Stimulated activated naive CD8-positive, alpha-beta T cell treated with anti-CD3 and anti-CD28 coated beads, Interleukin-15, Interleukin-2, amounts not matched to agents 100 ng/mL and 50 ng/mL, for 24 hours (primary cell): ENCODE data around the gene MAST1.
A peak's percentile ranks its signal among the peaks of the same experiment; 100 is the strongest.

Experiments used
- H3K27ac Mint-ChIP-seq: one replicate; pipeline ENCODE4 v1.8.0; 2021; ENCODE audit warnings: mild to moderate bottlenecking, mixed read lengths
- H3K27me3 Mint-ChIP-seq: one replicate; pipeline ENCODE4 v1.8.0; 2021; ENCODE audit warnings: mixed read lengths
- H3K36me3 Mint-ChIP-seq: one replicate; pipeline ENCODE4 v1.8.0; 2021; ENCODE audit warnings: low read depth, mixed read lengths
- H3K4me1 Mint-ChIP-seq: one replicate; pipeline ENCODE4 v1.8.0; 2021; ENCODE audit warnings: low read depth, mixed read lengths
- H3K4me3 Mint-ChIP-seq: one replicate; pipeline ENCODE4 v1.8.0; 2021; ENCODE audit warnings: mild to moderate bottlenecking, mixed read lengths
- H3K9me3 Mint-ChIP-seq: one replicate; pipeline ENCODE4 v1.8.0; 2021; ENCODE audit warnings: mixed read lengths

The MAST1 gene

DNA sequence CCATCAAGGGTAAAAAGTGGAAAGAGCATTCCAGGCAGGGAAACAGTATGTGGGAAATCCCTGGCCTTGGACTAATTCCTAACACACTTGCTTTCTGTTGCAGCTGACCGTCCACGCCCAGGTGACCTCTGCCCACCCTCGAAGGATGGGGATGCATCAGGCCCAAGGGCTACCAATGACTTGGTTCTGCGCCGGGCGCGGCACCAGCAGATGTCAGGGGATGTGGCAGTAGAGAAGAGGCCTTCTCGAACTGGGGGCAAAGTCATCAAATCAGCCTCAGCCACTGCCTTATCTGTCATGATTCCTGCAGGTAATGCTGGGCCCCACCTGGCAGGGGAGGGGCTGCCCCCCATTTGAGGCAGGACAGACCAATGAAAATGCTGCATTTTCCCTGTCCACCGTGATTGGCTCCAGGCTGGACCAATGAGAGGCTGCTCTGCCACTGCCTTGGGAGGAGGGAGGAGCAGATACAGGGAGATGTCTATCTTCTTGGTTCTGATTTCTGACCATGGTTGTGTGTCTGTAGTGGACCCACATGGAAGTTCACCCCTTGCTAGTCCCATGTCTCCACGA, 30.3 kb downstream of the MAST1 start:
- peaks cover 11% of the 10 kb centered on the region for H3K4me1 Mint-ChIP-seq
- H3K36me3 Mint-ChIP-seq, result peaks cover 13% of the 10 kb centered on the region
- H3K27ac Mint-ChIP-seq, result no peak overlapping the region
- no peak overlapping the region for H3K4me3 Mint-ChIP-seq
- peaks cover 3% of the 10 kb centered on the region for H3K27me3 Mint-ChIP-seq
- no peaks in the 10 kb centered on the region for H3K9me3 Mint-ChIP-seq

DNA sequence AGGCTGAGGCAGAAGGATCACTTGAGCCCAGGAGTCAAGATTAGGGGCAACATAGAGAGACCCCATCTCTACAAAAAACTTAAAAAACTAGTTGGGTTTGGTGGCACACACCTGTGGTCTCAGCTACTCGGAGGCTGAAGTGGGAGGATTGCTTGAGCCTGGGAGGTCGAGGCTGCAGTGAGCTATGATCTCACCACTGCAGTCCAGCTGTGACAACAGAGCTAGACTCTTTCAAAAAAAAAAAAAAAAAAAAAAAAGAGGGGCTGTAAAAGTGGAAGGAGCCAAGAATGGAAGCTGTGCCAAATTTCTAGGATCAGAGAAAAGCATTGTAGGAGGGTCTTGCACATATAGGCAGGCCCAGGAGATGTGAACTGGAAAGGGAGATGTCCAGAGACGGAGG, 33.4 kb downstream of the MAST1 start:
- H3K36me3 Mint-ChIP-seq, result peaks cover 17% of the 10 kb centered on the region
- no peaks in the 10 kb centered on the region for H3K9me3 Mint-ChIP-seq
- H3K27ac Mint-ChIP-seq, result no peak overlapping the region
- peaks cover 11% of the 10 kb centered on the region for H3K4me1 Mint-ChIP-seq
- H3K4me3 Mint-ChIP-seq, result no peak overlapping the region
- H3K27me3 Mint-ChIP-seq, result no peaks in the 10 kb centered on the region

DNA sequence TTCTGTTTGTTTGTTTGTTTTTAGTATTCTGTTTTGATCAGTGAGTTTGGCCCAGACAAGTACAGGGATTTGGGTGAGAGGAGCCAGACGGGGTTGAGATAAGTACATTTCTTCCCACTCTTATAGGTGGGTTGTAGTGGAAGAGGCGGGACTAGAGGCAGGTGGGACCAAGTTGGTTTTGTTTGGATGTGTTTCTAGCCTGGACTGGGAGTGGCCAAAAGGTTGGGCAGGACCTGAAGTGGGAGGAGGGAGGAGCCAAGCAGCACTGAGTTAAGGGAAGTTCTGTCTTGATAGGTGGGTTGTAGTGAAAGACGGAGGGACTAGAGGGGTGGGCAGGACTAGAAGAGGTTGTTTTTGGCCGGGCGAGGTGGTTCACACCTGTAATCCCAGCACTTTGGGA, 33.9 kb downstream of the MAST1 start:
- Mint-ChIP-seq H3K36me3 (peaks cover 17% of the 10 kb centered on the region), H3K4me3 (no peak overlapping the region), H3K27me3 (no peaks in the 10 kb centered on the region), H3K27ac (no peak overlapping the region), H3K9me3 (no peaks in the 10 kb centered on the region), H3K4me1 (peaks cover 7% of the 10 kb centered on the region)

DNA sequence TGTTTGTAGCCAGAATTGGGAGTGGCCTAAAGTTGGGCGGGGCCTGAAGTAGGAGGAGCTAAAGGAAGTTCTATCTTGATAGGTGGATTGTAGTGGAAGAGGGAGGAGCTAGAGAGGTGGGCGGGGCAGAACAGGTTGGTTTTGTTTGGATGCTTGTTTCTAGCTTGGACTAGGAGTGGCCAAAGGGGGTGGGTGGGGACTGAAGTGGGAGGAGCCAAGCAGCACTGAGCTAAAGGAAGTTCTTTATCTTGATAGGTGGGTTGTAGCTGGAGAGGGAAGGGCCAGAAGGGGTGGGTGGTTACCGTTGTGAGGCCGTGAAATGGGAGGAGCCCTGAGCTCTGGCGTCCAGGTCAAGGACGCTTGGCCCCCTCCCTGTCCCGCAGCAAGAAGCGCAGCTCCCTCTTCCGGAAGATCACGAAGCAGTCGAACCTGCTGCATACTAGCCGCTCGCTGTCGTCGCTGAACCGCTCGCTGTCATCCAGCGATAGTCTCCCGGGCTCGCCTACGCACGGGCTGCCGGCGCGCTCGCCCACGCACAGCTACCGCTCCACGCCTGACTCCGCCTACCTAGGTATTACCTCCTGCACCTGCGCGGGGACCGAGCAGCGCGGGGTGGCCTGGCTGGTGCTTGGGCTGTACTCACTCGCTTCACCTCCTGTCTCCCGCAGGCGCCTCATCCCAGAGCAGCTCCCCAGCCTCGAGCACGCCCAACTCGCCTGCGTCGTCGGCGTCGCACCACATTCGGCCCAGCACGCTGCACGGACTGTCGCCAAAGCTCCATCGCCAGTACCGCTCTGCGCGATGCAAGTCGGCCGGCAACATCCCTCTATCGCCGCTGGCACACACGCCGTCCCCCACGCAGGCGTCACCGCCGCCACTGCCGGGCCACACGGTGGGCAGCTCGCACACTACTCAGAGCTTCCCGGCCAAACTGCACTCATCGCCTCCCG, 34.9 kb downstream of the MAST1 start:
- H3K27ac Mint-ChIP-seq, result no peak overlapping the region

DNA sequence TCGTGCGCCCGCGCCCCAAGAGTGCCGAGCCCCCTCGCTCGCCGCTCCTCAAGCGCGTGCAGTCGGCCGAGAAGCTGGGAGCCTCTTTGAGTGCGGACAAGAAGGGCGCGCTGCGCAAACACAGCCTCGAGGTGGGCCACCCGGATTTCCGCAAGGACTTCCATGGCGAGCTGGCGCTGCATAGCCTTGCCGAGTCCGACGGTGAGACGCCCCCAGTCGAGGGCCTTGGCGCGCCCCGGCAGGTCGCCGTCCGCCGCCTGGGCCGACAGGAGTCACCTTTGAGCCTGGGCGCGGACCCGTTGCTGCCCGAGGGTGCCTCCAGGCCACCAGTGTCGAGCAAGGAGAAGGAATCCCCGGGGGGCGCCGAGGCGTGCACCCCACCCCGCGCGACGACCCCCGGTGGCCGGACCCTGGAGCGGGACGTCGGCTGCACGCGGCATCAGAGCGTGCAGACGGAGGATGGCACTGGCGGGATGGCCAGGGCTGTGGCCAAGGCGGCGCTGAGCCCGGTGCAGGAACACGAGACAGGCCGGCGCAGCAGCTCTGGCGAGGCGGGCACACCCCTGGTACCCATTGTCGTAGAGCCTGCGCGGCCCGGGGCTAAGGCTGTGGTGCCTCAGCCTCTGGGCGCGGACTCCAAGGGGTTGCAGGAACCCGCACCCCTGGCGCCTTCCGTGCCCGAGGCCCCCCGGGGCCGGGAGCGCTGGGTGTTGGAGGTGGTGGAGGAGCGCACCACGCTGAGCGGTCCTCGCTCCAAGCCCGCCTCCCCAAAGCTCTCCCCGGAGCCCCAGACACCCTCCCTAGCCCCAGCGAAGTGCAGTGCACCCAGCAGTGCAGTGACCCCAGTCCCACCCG, 35.8 kb downstream of the MAST1 start:
- no peaks in the 10 kb centered on the region for H3K27me3 Mint-ChIP-seq
- no peaks in the 10 kb centered on the region for H3K4me1 Mint-ChIP-seq
- H3K9me3 Mint-ChIP-seq, result no peaks in the 10 kb centered on the region
- peaks cover 26% of the 10 kb centered on the region for H3K36me3 Mint-ChIP-seq
- H3K4me3 Mint-ChIP-seq, result no peak overlapping the region
- no peak overlapping the region for H3K27ac Mint-ChIP-seq

More for the DNA sequence above, 34.9 kb downstream of the MAST1 start:
- Mint-ChIP-seq H3K4me1 (peaks cover 1% of the 10 kb centered on the region), H3K27me3 (no peaks in the 10 kb centered on the region), H3K9me3 (no peaks in the 10 kb centered on the region), H3K36me3 (peaks cover 22% of the 10 kb centered on the region), H3K4me3 (no peak overlapping the region)

DNA sequence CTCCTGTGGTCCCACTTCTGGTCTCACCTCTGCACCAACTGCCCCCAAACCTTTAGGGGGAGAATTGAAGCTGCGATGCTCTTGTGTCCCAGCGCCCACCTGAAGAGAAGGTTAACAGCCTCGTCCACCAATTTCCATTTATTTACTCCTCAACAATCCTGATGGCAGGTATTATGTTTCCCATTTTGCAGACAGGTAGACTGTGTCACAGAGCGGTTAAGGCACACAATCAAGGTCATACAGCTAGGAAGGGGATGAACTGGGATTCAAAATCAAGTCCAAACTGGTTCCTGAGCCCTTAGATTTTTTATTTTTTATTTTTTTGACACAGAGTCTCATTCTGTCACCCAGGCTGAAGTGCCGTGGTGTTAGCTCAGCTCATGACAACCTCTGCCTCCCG, 36.8 kb downstream of the MAST1 start:
- Mint-ChIP-seq H3K36me3 (peaks cover 26% of the 10 kb centered on the region), H3K27ac (no peak overlapping the region), H3K27me3 (no peaks in the 10 kb centered on the region)

DNA sequence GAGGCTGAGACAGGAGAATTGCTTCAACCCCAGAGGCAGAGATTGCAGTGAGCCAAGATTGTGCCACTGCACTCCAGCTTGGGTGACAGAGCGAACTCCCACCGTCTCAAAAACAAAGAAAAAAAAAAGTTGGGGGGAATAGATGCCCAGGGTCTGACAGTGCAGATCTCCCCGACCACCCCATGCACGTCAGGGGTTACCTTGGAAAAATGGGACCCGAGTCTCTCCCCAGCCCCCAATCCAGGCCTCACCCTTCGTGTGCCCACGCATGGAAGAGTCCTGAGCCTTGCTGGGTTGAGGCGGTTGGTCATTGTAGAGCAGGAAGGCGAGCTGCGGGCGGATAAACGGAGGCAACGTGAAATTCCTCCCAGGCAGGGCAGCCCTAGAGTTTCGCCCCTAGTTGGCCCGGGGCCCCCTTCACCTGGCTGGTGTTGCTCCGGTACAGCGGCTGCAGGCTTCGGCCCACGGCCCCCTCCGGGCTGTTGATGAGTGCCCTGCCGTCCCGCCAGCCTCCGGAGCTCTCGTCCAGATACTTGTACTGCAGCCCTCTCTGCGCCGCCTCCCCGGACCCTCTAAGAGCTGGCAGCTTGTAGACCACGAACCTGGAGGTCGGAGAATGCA, 42.3 kb downstream of the MAST1 start:
- Mint-ChIP-seq H3K36me3 (peaks cover 12% of the 10 kb centered on the region), H3K4me1 (peaks cover 24% of the 10 kb centered on the region), H3K4me3 (peak overlapping the region; percentile 90), H3K27ac (peak overlapping the region; percentile 40), H3K9me3 (no peaks in the 10 kb centered on the region), H3K27me3 (no peaks in the 10 kb centered on the region)

More for the DNA sequence above, 36.8 kb downstream of the MAST1 start:
- Mint-ChIP-seq H3K9me3 (no peaks in the 10 kb centered on the region), H3K4me3 (no peak overlapping the region), H3K4me1 (peaks cover 3% of the 10 kb centered on the region)

DNA sequence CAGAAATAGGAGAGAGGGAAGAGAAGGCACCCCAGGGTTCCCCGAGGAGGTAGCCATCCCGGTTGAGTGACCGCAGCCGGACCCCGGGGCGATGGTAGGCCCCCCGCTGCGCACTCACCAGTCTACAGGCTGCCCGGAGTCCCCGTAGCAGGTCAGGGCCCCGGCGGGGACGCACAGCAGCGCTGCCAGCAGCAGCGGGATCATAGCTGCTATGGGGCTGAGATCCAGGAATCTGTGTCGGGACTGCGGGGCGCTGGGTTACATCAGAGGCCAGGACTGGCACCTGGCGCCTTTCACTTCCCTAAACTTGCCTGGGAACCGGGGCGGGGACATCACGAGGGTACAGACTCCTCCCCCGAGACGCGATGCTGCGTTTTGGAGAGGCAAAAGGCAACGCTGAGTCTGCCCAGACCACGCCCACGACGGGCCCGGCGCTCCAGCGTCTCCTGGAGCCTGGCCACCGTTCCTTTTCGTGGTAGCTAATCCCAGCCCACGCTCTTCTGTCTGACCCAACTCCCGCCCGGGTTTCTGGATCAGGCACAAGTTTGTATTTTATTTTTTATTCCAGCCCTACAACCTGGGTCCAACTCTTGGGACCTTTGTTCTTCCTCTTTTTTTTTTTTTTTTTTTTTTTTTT, 43.0 kb downstream of the MAST1 start, which contains the start of gene DNASE2:
TSS of gene DNASE2 (minus strand) at position 278 of the 637 bp plus-strand sequence. CDS start at position 204, 74 bp downstream.
- Mint-ChIP-seq H3K27me3 (no peaks in the 10 kb centered on the region), H3K9me3 (no peaks in the 10 kb centered on the region), H3K36me3 (peaks cover 9% of the 10 kb centered on the region), H3K27ac (peak within 1 kb of the TSS; percentile 82), H3K4me1 (peaks cover 24% of the 10 kb centered on the region), H3K4me3 (peak within 1 kb of the TSS; percentile 90)

DNA sequence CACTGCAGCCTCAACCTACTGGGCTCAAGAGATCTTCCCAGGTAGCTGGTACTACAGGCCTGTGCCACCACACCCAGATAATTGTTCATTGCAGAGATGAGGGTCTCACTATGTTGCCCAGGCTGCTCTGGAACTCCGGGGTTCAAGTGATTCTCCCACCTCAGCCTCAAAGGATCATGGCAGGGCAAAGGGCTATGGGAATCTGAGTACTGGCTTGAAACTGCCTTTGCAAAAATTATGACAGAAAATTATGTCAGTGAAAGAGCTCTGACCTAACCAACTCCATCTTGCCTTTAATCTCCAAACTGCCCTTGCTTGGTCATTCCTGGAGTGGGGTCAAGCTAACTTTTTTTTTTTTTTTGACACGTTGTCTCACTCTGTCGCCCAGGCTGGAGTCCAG, 44.3 kb downstream of the MAST1 start:
- peaks cover 24% of the 10 kb centered on the region for H3K4me1 Mint-ChIP-seq
- H3K27me3 Mint-ChIP-seq, result no peaks in the 10 kb centered on the region
- peaks cover 9% of the 10 kb centered on the region for H3K36me3 Mint-ChIP-seq
- no peaks in the 10 kb centered on the region for H3K9me3 Mint-ChIP-seq
- no peak overlapping the region for H3K27ac Mint-ChIP-seq
- peak overlapping the region; percentile 90 for H3K4me3 Mint-ChIP-seq

DNA sequence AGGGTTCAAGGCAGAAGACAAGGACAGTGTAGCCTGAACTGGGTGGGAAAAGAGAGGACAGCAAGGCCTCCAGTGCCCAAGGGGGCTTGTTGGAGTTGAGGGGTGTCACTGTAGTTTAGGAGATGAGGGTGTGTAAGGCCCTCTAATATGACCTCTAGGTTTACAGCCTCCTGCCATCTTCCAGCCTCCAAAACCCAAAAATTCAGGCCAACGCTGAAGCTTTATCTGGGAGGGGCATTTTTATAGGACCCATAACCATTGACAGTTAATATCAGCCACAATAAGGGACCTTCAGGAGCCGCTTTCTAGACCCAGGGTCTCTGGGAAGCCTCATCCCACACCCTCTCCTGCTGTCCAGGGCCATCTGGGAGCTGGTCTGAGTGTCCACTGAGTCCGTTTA, 45.9 kb downstream of the MAST1 start:
- peaks cover 24% of the 10 kb centered on the region for H3K4me1 Mint-ChIP-seq
- no peak overlapping the region for H3K4me3 Mint-ChIP-seq
- H3K36me3 Mint-ChIP-seq, result no peaks in the 10 kb centered on the region
- peak overlapping the region; percentile 9 for H3K27ac Mint-ChIP-seq
- no peaks in the 10 kb centered on the region for H3K9me3 Mint-ChIP-seq
- H3K27me3 Mint-ChIP-seq, result no peaks in the 10 kb centered on the region

DNA sequence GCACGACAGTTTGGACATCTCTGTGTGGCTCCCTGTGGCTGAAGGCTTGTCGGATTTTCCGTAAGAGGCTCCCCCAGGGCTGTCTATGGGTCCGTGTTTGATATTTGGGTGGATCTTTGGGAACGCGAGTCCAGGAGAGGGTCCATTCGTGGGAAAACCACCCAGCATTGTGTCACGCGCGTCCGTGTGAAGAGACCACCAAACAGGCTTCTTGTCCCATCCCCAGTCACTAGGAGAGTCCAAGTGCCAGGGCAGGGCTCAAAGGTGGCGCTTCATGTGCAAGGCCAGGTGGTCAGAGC, 46.3 kb downstream of the MAST1 start:
- Mint-ChIP-seq H3K36me3 (no peaks in the 10 kb centered on the region), H3K4me1 (peaks cover 24% of the 10 kb centered on the region), H3K27ac (peak overlapping the region; percentile 42), H3K9me3 (no peaks in the 10 kb centered on the region), H3K27me3 (no peaks in the 10 kb centered on the region), H3K4me3 (peak overlapping the region; percentile 85)

DNA sequence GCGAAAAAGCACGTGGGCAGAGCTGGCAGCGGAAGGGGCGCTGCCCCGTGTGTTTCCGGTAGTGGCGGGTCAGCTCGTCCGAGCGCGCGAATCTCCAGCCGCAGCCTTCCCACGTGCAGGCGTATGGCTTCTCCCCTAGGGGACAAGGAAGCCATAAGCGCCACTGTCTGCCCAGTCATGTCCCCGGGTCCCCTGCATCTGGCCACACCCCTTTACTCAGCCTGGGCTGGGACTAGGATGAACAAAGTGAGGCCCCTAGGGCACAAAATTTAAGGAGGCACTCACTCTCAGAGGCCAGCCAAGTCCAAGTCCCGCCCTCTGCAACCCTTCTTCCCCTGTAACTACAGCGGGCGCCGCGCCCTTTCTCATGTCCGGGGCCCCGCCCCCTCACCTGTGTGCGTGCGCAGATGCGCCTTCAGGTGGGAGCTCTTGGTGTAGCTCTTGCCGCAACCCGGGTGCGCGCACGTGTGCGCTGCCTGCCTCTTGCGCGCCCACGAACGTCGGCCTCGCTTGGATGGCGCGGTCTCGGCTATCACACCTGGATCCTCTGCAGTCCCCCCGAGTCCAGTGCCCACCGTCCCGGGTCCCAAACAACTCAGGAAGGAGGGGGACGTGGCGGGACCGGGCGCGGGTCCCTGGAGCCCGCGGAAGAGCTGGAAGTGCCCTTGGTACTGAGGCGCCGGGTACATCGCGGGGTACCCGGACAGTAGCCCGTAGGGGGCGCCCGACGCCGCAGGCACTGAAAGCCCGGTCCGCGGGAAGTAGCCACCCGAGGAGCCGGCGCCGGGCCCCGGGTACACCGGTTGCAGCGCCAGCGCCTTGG, 46.8 kb downstream of the MAST1 start:
- peaks cover 26% of the 10 kb centered on the region for H3K4me1 Mint-ChIP-seq
- no peaks in the 10 kb centered on the region for H3K27me3 Mint-ChIP-seq

DNA sequence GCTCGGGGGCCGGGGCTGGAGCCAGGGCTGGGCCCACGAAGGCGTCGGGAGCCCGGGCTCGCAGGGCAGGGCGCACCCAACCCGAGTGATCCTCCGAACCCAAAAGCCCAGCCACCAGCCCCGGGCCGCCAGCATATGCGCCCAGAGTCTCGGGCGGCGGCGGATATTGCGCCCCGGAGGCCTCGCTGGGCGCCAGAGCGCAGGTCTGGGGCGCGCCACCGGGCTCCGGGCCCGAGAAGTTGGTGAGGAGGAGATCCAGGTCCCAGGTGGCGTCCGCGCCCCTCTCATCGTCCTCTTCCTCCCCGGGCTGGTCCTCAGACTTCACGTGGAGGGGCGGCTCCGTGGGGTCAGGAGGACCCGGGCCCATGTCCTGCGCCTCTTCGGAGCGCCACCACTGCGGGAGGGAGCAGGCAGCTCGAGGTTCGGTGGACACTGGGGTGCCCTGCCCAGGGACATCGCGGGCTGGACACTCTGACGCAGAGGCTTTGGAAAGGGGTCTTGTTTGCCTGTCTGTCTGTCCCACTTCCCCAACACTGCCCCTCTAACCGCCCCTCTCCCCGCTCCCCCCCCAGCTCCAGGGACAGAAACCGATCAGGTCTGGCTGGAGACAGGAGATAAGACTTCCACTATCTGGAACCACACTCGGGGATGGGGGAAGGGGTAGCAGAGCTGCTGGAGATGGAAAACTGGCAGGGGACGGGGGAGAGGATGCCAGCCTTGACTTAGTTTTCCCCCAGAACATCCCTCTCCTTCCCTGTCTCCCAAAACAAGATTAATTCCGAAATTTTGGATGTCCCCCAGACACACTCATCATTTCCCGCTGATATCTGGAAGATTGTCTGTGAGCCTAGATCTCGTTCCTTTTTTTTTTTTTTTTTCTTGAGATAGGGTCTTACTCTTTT, 47.7 kb downstream of the MAST1 start:
- no peaks in the 10 kb centered on the region for H3K9me3 Mint-ChIP-seq
- peaks cover 27% of the 10 kb centered on the region for H3K4me1 Mint-ChIP-seq
- H3K27ac Mint-ChIP-seq, result peak overlapping the region; percentile 38
- no peaks in the 10 kb centered on the region for H3K36me3 Mint-ChIP-seq
- H3K27me3 Mint-ChIP-seq, result no peaks in the 10 kb centered on the region
- peak overlapping the region; percentile 60 for H3K4me3 Mint-ChIP-seq

More for the DNA sequence above, 46.8 kb downstream of the MAST1 start:
- peak overlapping the region; percentile 42 for H3K27ac Mint-ChIP-seq
- H3K9me3 Mint-ChIP-seq, result no peaks in the 10 kb centered on the region
- H3K36me3 Mint-ChIP-seq, result no peaks in the 10 kb centered on the region
- peak overlapping the region; percentile 85 for H3K4me3 Mint-ChIP-seq
